Endothelial cell (in vitro differentiated cells): ENCODE measurements around the gene XAF1. TPM values are rescaled to one million over a fixed set of nuclear protein-coding genes. Genes with fewer than 3 reads are reported as not detected.
A peak's percentile ranks its signal among the peaks of the same experiment; 100 is the strongest.

Experiments used
- DNase-seq: peaks from one replicate; pipeline ENCODE4 v3.0.0; 2021; ENCODE audit warnings: low spot score
- H3K27ac Mint-ChIP-seq: one replicate; pipeline ENCODE4 v1.8.0; 2021; ENCODE audit warnings: mixed read lengths, inconsistent platforms; ENCODE audit not compliant: unreplicated experiment
- H3K27me3 Mint-ChIP-seq: one replicate; pipeline ENCODE4 v1.8.0; 2021; ENCODE audit warnings: mild to moderate bottlenecking, moderate library complexity, mixed read lengths, inconsistent platforms; ENCODE audit not compliant: unreplicated experiment
- H3K36me3 Mint-ChIP-seq: one replicate; pipeline ENCODE4 v1.8.0; 2021; ENCODE audit warnings: mild to moderate bottlenecking, low read depth, mixed read lengths, inconsistent platforms; ENCODE audit not compliant: unreplicated experiment
- H3K4me1 Mint-ChIP-seq: one replicate; pipeline ENCODE4 v1.8.0; 2021; ENCODE audit warnings: mild to moderate bottlenecking, mixed read lengths, inconsistent platforms; ENCODE audit not compliant: unreplicated experiment
- H3K4me3 Mint-ChIP-seq: one replicate; pipeline ENCODE4 v1.8.0; 2021; ENCODE audit warnings: mild to moderate bottlenecking, mixed read lengths, inconsistent platforms; ENCODE audit not compliant: unreplicated experiment
- H3K9me3 Mint-ChIP-seq: one replicate; pipeline ENCODE4 v1.8.0; 2021; ENCODE audit warnings: mixed read lengths, inconsistent platforms; ENCODE audit not compliant: unreplicated experiment
- total RNA-seq: library from RNA; stranded (reverse); fragmentation: NEBNext Ultra II Directional; extraction: Animal tissue kit (Norgen Biotek cat#: 25700); gene quantifications from one replicate; pipeline ENCODE4 v1.2.1, GENCODE V29; 2021; ENCODE audit not compliant: unreplicated experiment
- TF ChIP-seq, protein P1 (sequence below): fragments of 200-600 bp; sonication (generic); IDR thresholded peaks from one replicate; pipeline ENCODE4 v1.5.0; 2021; ENCODE audit warnings: antibody characterized with exemption; ENCODE audit not compliant: unreplicated experiment

The XAF1 gene
- total RNA-seq, 1 donor from 2014 or later, result 0.38 TPM

DNA sequence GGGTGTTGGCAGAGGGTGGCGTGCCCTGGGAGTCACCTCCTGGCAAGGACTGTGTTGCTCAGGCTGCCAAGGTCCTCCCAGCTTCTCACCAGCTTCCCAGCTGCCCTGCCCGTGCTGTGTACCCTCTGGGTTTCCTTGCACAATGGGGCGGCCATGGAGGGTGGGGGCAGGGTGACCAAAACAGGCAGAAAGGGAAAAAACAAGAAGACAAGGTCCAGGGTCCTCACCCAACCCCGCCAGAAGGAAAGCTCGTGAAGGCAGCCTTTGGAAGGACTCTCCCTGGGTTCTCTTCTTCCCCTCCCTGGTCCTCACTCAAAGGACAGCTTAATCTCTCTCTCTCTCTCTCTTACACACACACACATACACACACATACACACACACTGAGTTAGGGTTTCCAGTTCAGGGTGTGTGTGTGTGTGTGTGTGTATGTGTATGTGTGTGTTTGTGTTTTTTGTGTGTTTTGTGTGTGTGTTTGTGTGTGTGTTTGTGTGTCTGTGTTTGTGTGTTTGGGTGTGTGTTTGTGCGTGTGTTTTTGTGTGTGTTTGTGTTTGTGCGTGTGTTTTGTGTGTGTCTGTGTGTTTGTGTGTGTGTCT, 44.7 kb upstream of the XAF1 start:
- Mint-ChIP-seq H3K27ac (no peak overlapping the region), H3K36me3 (peaks cover 9% of the 10 kb centered on the region), H3K27me3 (peaks cover 21% of the 10 kb centered on the region), H3K9me3 (no peaks in the 10 kb centered on the region), H3K4me1 (peaks cover 17% of the 10 kb centered on the region), H3K4me3 (peak overlapping the region; percentile 85)
- no peak for DNase-seq
- TF ChIP-seq, protein P1, sequence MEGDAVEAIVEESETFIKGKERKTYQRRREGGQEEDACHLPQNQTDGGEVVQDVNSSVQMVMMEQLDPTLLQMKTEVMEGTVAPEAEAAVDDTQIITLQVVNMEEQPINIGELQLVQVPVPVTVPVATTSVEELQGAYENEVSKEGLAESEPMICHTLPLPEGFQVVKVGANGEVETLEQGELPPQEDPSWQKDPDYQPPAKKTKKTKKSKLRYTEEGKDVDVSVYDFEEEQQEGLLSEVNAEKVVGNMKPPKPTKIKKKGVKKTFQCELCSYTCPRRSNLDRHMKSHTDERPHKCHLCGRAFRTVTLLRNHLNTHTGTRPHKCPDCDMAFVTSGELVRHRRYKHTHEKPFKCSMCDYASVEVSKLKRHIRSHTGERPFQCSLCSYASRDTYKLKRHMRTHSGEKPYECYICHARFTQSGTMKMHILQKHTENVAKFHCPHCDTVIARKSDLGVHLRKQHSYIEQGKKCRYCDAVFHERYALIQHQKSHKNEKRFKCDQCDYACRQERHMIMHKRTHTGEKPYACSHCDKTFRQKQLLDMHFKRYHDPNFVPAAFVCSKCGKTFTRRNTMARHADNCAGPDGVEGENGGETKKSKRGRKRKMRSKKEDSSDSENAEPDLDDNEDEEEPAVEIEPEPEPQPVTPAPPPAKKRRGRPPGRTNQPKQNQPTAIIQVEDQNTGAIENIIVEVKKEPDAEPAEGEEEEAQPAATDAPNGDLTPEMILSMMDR, result no peak

DNA sequence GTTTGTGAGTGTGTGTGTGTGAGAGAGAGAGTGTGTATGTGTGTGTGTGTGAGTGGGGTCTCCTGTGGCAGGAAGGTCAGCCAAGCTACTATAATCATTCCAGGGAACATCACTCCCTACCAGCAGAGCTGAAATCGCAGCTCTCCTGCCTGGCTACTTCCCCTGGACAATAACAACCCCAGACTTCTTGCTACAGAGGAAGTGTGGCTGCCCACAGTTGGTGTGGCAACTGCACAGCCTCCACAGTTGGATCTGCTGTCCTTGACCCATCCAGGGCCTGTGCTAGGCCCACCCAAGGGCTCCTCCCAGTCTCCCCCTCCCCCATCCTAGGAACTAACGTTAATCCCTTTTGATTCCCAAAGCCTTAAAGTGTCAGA, 44.2 kb upstream of the XAF1 start:
- Mint-ChIP-seq H3K36me3 (peaks cover 9% of the 10 kb centered on the region), H3K27me3 (peaks cover 19% of the 10 kb centered on the region), H3K4me3 (peak overlapping the region; percentile 85), H3K4me1 (peaks cover 17% of the 10 kb centered on the region), H3K9me3 (no peaks in the 10 kb centered on the region), H3K27ac (no peak overlapping the region)
- TF ChIP-seq, protein P1, result no peak
- no peak for DNase-seq

DNA sequence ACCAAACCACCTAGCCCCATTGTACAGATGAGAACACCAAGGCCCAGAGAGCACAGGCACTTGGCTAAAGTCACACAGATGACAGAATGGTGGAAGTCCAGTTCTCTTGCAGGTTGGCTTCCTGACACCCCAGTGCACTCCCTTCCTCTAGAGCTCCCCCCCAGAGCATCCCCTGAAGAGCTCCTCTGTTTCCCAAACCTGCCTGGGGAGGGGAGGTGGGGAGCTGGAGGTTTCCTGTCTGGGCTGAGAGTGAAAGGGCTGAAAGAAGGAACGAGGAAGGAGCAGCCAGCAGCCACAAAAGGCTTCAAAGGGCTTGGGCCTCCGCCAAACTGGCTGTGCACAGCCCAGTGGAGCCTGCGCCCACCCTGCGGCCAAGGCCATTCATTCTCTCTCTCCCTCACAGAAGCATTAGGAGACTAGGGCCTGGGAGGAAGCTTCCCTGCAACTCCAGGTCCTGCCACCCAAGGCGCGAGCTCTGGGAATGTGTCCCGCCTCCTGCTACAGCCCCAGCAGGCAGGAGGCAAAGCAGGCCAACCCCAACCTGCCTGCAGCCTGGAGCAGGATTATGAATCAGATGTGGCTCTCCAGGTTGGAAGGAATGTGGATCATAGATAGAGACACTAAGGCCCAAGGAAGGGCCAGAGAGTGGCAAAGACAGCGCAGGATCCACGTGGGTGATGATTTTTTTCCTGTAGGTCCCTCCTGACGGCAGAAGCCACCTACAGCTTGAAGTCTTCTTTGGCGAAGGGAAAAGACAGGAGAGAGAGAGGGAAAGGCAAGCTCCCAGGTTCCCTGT, 43.6 kb upstream of the XAF1 start:
- Mint-ChIP-seq H3K4me3 (peak overlapping the region; percentile 89), H3K4me1 (peaks cover 17% of the 10 kb centered on the region), H3K9me3 (no peaks in the 10 kb centered on the region), H3K36me3 (peaks cover 9% of the 10 kb centered on the region), H3K27ac (no peak overlapping the region), H3K27me3 (peaks cover 19% of the 10 kb centered on the region)
- TF ChIP-seq, protein P1, result no peak
- peak; percentile 19 for DNase-seq

DNA sequence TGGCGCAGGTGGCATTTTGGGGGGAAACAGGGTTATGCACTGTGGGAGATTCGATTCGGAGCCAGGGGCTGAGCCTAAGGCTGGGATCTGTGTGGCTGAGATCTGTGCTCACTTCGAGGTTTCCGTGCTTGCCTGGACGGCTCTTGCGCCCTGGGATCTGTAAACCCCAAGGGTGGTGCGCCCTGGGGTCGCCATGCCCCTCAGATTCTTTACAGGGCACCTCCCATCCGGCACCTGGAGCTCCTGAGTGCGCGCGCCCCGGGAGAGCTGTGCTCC, 43.1 kb upstream of the XAF1 start:
- TF ChIP-seq, protein P1, result no peak
- H3K9me3 Mint-ChIP-seq, result peaks cover 1% of the 10 kb centered on the region
- no peak for DNase-seq
- H3K36me3 Mint-ChIP-seq, result peaks cover 9% of the 10 kb centered on the region
- peaks cover 19% of the 10 kb centered on the region for H3K27me3 Mint-ChIP-seq
- peaks cover 17% of the 10 kb centered on the region for H3K4me1 Mint-ChIP-seq
- peak overlapping the region; percentile 89 for H3K4me3 Mint-ChIP-seq
- no peak overlapping the region for H3K27ac Mint-ChIP-seq
